GM21360 (cell line): ENCODE measurements around the gene MYH9.
"Not testable (repeated sequence)": the region's sequence is repeated elsewhere in the genome, so short reads cannot be mapped to it uniquely, and the experiment has no call there.

Experiments used
- ATAC-seq: cut with Tn5 transposase; IDR thresholded peaks from one replicate; pipeline ENCODE4 v1.9.1; 2021; ENCODE audit warnings: mild to moderate bottlenecking, moderate library complexity; ENCODE audit not compliant: unreplicated experiment

MYH9 gene

DNA sequence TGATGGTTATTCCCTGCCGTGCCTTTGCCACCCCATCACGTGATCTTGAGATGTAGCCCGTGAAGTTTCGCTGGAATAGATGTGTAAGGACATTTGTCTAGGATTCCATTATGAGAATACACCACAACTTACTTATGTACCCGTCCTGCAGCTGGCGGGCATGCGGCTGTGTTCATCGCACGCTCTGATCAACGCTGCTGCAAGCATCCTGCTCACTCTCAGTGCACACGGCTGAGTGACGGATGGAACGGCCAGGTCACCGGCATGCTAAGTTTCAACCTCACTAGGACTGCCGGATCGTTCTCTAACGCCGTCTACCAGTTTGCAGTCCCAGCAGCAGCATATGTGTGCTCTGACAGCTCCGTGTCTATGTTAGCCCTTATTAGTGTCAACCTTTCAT, 90.2 kb downstream of the MYH9 start:
- no peak for ATAC-seq

GRCh38 chr22:36296690-36297089, 91.1 kb downstream of the MYH9 start:
- ATAC-seq: no peak

- no peak for ATAC-seq
These were observed 92.5 kb downstream of the MYH9 start for GRCh38 chr22:36295247-36295646.

- ATAC-seq: no peak
These were observed 93.0 kb downstream of the MYH9 start for GRCh38 chr22:36294801-36295200.

DNA sequence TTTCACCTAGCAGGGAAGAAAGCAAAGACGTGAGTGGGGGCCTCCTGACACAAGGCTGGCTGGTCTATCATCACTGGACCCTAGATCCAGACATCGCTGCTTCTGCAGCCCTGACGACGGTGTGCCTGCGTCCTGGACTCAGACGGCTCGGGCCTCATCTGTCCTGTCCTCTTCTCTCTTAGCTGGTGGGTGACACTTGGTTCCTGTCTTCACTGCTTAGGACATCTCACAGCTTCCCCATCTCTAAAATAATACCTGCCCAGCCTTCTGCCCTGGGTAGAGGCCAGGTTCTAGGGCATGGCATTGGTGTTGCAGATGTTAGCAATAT, 93.5 kb downstream of the MYH9 start:
- no peak for ATAC-seq

GRCh38 chr22:36293606-36294292, 94.0 kb downstream of the MYH9 start:
- ATAC-seq: no peak

DNA sequence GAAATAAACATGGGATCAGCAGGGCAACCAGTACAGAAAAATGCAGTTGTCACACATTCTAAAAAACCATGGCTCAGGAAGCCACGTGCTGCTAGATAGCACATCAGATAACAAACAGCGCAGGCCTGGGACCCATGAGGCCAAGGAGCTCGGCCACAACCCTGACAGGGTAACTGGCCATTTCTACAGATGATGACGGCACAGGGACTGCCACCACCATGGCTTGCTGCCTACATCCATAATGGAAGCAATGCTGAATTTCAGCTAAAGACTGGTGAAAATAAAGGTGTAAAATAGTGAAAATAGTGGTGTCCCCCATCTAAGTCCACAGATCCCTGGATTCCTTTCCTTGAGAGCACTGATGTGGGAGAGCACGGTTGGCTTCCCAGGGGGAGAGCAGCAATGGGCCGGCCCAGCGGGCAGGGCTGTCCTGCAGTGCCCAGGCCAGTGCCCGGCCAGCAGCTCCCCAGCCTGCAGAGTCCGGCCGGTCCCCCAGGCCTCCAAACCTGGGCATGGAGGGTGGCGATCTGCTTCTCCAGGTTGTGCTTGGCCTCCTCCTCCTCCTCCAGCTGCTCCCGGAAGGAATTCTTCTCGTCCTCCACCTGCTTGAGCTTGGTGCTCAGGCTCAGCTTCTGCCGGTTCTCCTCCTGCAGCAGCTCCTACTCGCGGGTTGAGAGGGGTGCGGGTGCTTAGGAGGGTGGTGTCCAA, 94.8 kb downstream of the MYH9 start:
- no peak for ATAC-seq

- no peak for ATAC-seq
These were observed 95.7 kb downstream of the MYH9 start for GRCh38 chr22:36291831-36292740.

- ATAC-seq: not testable (repeated sequence)
These were observed 97.2 kb downstream of the MYH9 start for GRCh38 chr22:36290391-36291075.

DNA sequence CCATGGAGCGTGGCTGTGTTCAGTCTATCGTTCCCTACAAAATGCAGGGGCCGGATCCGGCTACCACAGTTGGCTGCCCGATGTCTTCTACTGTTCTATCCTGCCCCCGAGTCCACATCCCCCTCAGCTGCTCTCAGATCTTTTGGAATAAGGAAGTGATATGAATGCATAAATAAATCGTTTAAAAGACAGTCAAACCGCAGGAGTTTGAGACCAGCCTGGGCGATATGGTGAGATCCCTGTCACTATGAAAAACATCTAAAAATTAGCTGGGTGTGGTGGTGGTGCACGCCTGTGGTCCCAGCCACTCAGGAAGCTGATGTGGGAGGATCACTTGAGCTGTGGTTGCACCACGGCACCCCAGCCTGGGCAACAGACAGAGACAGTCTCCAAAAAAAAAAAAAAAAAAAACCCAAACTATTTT, 97.8 kb downstream of the MYH9 start:
- ATAC-seq: not testable (repeated sequence)

DNA sequence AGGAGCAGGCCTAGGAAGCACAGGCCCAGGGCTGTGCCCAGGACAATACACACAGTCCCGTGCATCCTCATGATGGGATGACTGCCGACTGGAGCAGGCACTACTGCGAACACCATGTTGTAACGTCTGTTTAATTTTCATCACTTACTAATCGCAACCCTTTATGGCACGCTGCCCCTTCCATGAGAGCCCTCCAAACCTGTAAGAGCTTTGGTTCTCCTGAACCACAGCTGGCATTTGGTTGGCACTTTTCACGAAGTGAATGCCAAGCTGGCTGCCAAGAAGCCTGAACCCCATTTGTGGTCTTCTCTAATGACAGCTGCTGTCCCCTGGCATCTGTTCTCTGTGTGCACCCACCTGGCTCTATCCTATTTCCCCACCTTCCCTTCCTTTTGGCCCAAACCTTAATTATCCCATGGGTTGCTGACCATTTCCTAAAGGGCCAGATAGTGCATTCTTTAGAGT, 98.3 kb downstream of the MYH9 start:
- no peak for ATAC-seq

- ATAC-seq: no peak
These were observed 99.0 kb downstream of the MYH9 start for GRCh38 chr22:36288571-36289405.

DNA sequence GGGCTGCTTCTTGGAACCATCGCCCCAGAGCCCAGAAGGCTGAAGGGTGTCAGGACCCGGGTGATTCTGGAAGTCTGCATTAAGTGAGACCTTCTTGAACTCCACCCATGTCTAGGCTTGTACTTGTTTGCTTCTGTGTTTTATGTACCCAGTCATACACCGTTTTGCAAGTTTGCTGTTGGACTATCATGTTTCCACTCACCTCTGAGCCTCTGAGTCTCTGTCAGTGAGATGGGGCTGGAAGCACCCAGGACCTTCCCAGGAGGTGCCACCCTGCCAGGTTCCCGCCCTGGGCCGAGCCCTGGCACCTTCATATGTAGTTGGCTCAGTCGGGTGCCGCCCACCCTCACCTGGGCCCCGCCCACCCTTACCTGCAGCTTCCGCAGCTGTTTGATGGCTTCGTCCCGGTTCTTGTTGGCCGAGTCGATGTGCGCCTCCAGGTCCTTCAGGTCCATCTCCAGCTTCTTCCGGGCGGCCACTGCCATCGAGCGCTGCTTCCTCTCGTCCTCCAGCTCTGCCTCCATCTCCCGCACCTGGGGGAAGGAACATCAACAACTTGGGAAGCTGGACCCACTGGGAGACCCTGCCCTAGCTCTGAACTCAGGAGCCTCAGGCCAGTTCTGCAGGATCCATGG, 99.8 kb downstream of the MYH9 start:
- no peak for ATAC-seq

GRCh38 chr22:36286096-36286957, 101.4 kb downstream of the MYH9 start:
- no peak for ATAC-seq

DNA sequence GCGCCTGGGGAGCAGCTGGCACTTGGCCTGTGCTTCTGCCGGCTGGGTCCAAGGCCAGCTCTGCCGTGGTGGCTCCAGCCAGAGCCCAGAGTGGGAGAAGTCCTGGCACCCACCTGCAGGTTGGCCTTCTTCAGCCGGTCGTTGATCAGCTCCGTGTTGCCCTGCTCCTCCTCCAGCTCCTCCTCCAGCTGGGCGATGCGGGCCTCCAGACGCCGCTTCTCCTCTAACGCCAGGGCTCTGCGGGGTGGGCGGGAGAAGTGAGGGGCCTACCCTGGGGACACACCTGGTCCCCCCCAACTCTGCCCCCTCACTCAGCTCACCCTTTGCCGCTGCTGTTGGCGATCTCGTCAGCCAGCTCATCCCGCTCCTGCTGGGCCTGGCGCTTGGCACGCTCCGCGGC, 102.2 kb downstream of the MYH9 start:
- no peak for ATAC-seq

- no peak for ATAC-seq
These were observed 102.8 kb downstream of the MYH9 start for GRCh38 chr22:36285017-36285416.

- no peak for ATAC-seq
These were observed 103.6 kb downstream of the MYH9 start for GRCh38 chr22:36284171-36284571.

- no peak for ATAC-seq
These were observed 105.4 kb downstream of the MYH9 start for GRCh38 chr22:36282328-36282831.
